SU-DHL-6 (cell line): ENCODE measurements around the gene ATP11C.

ENCODE experiments used
- H2AFZ ChIP-seq: fragments of 200-600 bp; sonication (generic); 2 replicates; pipeline ENCODE4 v1.6.1; 2014; ENCODE audit warnings: low read depth, mild to moderate bottlenecking, moderate library complexity, mixed read lengths, antibody characterized with exemption, low read length; ENCODE audit not compliant: severe bottlenecking
- H3F3A ChIP-seq: fragments of 200-600 bp; shearing (Covaris generic); 2 replicates; pipeline ENCODE4 v1.6.0; 2016; ENCODE audit warnings: antibody characterized with exemption, mild to moderate bottlenecking; ENCODE audit not compliant: insufficient read depth
- H3K27ac ChIP-seq: fragments of 200-600 bp; sonication (generic); 2 replicates; pipeline ENCODE4 v1.5.1; 2016; ENCODE audit warnings: low read depth, mild to moderate bottlenecking, low read length, moderate library complexity, mixed read lengths
- H3K27me3 ChIP-seq: fragments of 200-600 bp; sonication (generic), shearing (Covaris generic); 2 replicates; pipeline ENCODE4 v1.6.0; 2014; ENCODE audit warnings: mild to moderate bottlenecking, low read length
- H3K36me3 ChIP-seq: fragments of 200-600 bp; sonication (generic); 2 replicates; pipeline ENCODE4 v1.6.1; 2014; ENCODE audit warnings: mild to moderate bottlenecking, low read length, mixed read lengths
- H3K4me2 ChIP-seq: fragments of 300-600, 200-600 bp; shearing (Covaris generic), sonication (generic); 2 replicates; pipeline ENCODE4 v1.6.0; 2014; ENCODE audit warnings: low read length, low read depth, mild to moderate bottlenecking; ENCODE audit not compliant: poor library complexity, severe bottlenecking
- H3K4me3 ChIP-seq: fragments of 200-600 bp; sonication (generic); 2 replicates; pipeline ENCODE4 v1.5.1; 2014; ENCODE audit warnings: antibody characterized with exemption, low read length, mild to moderate bottlenecking, mixed read lengths; ENCODE audit not compliant: insufficient read depth, poor library complexity, severe bottlenecking
- H3K79me2 ChIP-seq: fragments of 200-600 bp; sonication (generic); 2 replicates; pipeline ENCODE4 v1.6.1; 2014; ENCODE audit warnings: mild to moderate bottlenecking, low read length, moderate library complexity; ENCODE audit not compliant: insufficient read depth
- H3K9ac ChIP-seq: fragments of 200-600 bp; sonication (generic); 2 replicates; pipeline ENCODE4 v1.7.0; 2014; ENCODE audit warnings: mild to moderate bottlenecking, low read length
- H3K9me2 ChIP-seq: fragments of 200-600 bp; sonication (generic); replicated peaks from 2 replicates; pipeline ENCODE4 v1.6.1; 2014; ENCODE audit warnings: low read length; ENCODE audit not compliant: insufficient read depth
- H3K9me3 ChIP-seq: fragments of 200-600 bp; sonication (generic); 2 replicates; pipeline ENCODE4 v1.6.1; 2014; ENCODE audit warnings: low read length, mixed read lengths; ENCODE audit not compliant: insufficient read depth
- H4K20me1 ChIP-seq: fragments of 200-600 bp; sonication (generic); 2 replicates; pipeline ENCODE4 v1.6.1; 2014; ENCODE audit warnings: low read depth, mild to moderate bottlenecking, antibody characterized with exemption, low read length, moderate library complexity, mixed read lengths
- CTCF ChIP-seq: fragments of 200-600 bp; sonication (generic); IDR thresholded peaks from one replicate; pipeline ENCODE4 v1.5.1; 2017; ENCODE audit warnings: antibody characterized with exemption, mild to moderate bottlenecking, low read length, moderate library complexity; ENCODE audit not compliant: insufficient read depth, poor library complexity, severe bottlenecking
- EZH2phosphoT487 ChIP-seq: fragments of 200-600 bp; sonication (generic), shearing (Covaris generic); conservative IDR thresholded peaks from 2 replicates; pipeline ENCODE4 v1.6.1; 2018; ENCODE audit warnings: mild to moderate bottlenecking, antibody characterized with exemption, low read length, moderate library complexity, mixed read lengths

ATP11C gene

GRCh38 chrX:139811942-139812629 lies 120.8 kb downstream of the ATP11C start:
- Histone ChIP-seq H3K9me2 (no peaks in the 10 kb centered on the region), H3K27ac (no peak overlapping the region), H3K79me2 (no peaks in the 10 kb centered on the region), H3K4me3 (no peak overlapping the region), H3K9ac (no peak overlapping the region), H3K4me2 (no peak overlapping the region), H2AFZ (no peak overlapping the region), H3F3A (no peaks in the 10 kb centered on the region), H4K20me1 (no peaks in the 10 kb centered on the region), H3K36me3 (peaks cover 5% of the 10 kb centered on the region; the same call in 1 of the 2 replicates), H3K9me3 (no peaks in the 10 kb centered on the region), H3K27me3 (no peaks in the 10 kb centered on the region)
- TF ChIP-seq CTCF = no peak
- TF ChIP-seq EZH2phosphoT487 = no peak

GRCh38 chrX:139804482-139804881 lies 128.4 kb downstream of the ATP11C start:
- H3K79me2 ChIP-seq = no peaks in the 10 kb centered on the region
- no peaks in the 10 kb centered on the region for H3K27me3 ChIP-seq
- H3K9me3 ChIP-seq = no peaks in the 10 kb centered on the region
- H3K4me2 ChIP-seq = no peak overlapping the region
- H2AFZ ChIP-seq = no peak overlapping the region
- peaks cover 5% of the 10 kb centered on the region; the same call in 1 of the 2 replicates for H3K36me3 ChIP-seq
- no peak overlapping the region for H3K9ac ChIP-seq
- no peaks in the 10 kb centered on the region for H3F3A ChIP-seq
- TF ChIP-seq CTCF (no peak), EZH2phosphoT487 (no peak)
- H3K4me3 ChIP-seq = no peak overlapping the region
- no peak overlapping the region for H3K27ac ChIP-seq
- no peaks in the 10 kb centered on the region for H4K20me1 ChIP-seq
- no peaks in the 10 kb centered on the region for H3K9me2 ChIP-seq

- Histone ChIP-seq H3F3A (no peaks in the 10 kb centered on the region), H3K9me3 (no peaks in the 10 kb centered on the region), H3K36me3 (peaks cover 2% of the 10 kb centered on the region; the same call in 1 of the 2 replicates), H3K9ac (no peak overlapping the region), H3K4me3 (no peak overlapping the region), H3K9me2 (no peaks in the 10 kb centered on the region), H3K27me3 (no peaks in the 10 kb centered on the region), H3K79me2 (no peaks in the 10 kb centered on the region), H2AFZ (no peak overlapping the region), H3K4me2 (no peak overlapping the region), H3K27ac (no peak overlapping the region), H4K20me1 (no peaks in the 10 kb centered on the region)
- TF ChIP-seq CTCF (no peak), EZH2phosphoT487 (no peak)
Observed at GRCh38 chrX:139803224-139803623, 129.6 kb downstream of the ATP11C start.
